Neural cell (in vitro differentiated cells): ENCODE data around the gene ACSS1. TPM values are rescaled to one million over a fixed set of nuclear protein-coding genes. Genes with fewer than 3 reads are reported as not detected.

Experiments
- H2AFZ ChIP-seq: fragments of 200-600, 300-800 bp; sonication (generic), shearing (Covaris generic); 2 replicates; pipeline ENCODE4 v1.6.0; 2014; ENCODE audit warnings: low read depth, mild to moderate bottlenecking, antibody characterized with exemption, low read length, moderate library complexity
- H3F3A ChIP-seq: fragments of 200-600 bp; shearing (Covaris generic); 2 replicates; pipeline ENCODE4 v1.6.1; 2016; ENCODE audit warnings: mild to moderate bottlenecking, moderate library complexity, mixed read lengths, antibody characterized with exemption, low read length; ENCODE audit not compliant: insufficient read depth, poor library complexity, severe bottlenecking
- H3K27ac ChIP-seq: fragments of 200-600, 300-800 bp; sonication (generic), shearing (Covaris generic); 2 replicates; pipeline ENCODE4 v1.5.1; 2014; ENCODE audit warnings: mild to moderate bottlenecking, low read length, moderate library complexity
- H3K27me3 ChIP-seq: fragments of 300-800, 200-600 bp; sonication (generic), shearing (Covaris generic); 2 replicates; pipeline ENCODE4 v1.6.0; 2014; ENCODE audit warnings: mild to moderate bottlenecking, low read depth, low read length, moderate library complexity; ENCODE audit not compliant: insufficient read depth
- H3K36me3 ChIP-seq: fragments of 300-800, 200-600 bp; sonication (generic), shearing (Covaris generic); 2 replicates; pipeline ENCODE4 v1.5.1; 2014; ENCODE audit warnings: mild to moderate bottlenecking, antibody characterized with exemption, low read length, moderate library complexity; ENCODE audit not compliant: insufficient read depth
- H3K4me2 ChIP-seq: fragments of 300-800, 200-600 bp; sonication (generic), shearing (Covaris generic); 2 replicates; pipeline ENCODE4 v1.6.0; 2014; ENCODE audit warnings: mild to moderate bottlenecking, low read length
- H3K4me3 ChIP-seq: fragments of 300-800, 200-600 bp; sonication (generic), shearing (Covaris generic); 2 replicates; pipeline ENCODE4 v1.5.1; 2014; ENCODE audit warnings: mild to moderate bottlenecking, low read length, moderate library complexity
- H3K79me2 ChIP-seq: fragments of 200-600 bp; shearing (Covaris generic); replicated peaks from 2 replicates; pipeline ENCODE4 v1.6.0; 2014; ENCODE audit warnings: mild to moderate bottlenecking, low read length, moderate library complexity; ENCODE audit not compliant: insufficient read depth
- H3K9ac ChIP-seq: fragments of 300-800, 200-600 bp; sonication (generic), shearing (Covaris generic); 2 replicates; pipeline ENCODE4 v1.6.1; 2016; ENCODE audit warnings: mild to moderate bottlenecking, low read length, mixed read lengths
- H3K9me2 ChIP-seq: fragments of 200-600 bp; shearing (Covaris generic); 2 replicates; pipeline ENCODE4 v1.6.1; 2016; ENCODE audit warnings: mild to moderate bottlenecking, low read length, mixed read lengths; ENCODE audit not compliant: insufficient read depth
- H3K9me3 ChIP-seq: fragments of 200-600, 300-800 bp; sonication (generic), shearing (Covaris generic); 2 replicates; pipeline ENCODE4 v1.6.1; 2016; ENCODE audit warnings: mild to moderate bottlenecking, mixed run types, low read length, moderate library complexity, mixed read lengths
- H4K20me1 ChIP-seq: fragments of 200-600 bp; shearing (Covaris generic); 2 replicates; pipeline ENCODE4 v1.6.1; 2016; ENCODE audit warnings: mild to moderate bottlenecking, mixed run types; ENCODE audit not compliant: insufficient read depth
- EP300 ChIP-seq: fragments of 450-650 bp; conservative IDR thresholded peaks from 2 replicates; pipeline ENCODE4 v1.6.1; 2014; ENCODE audit warnings: antibody characterized with exemption, mild to moderate bottlenecking, moderate library complexity; ENCODE audit not compliant: poor library complexity, severe bottlenecking
- EZH2 ChIP-seq: fragments of 200-600, 300-800 bp; shearing (Covaris generic), sonication (generic); IDR thresholded peaks from 2 replicates; pipeline ENCODE4 v1.6.1; 2014; ENCODE audit warnings: antibody characterized with exemption, low read length, borderline replicate concordance, mild to moderate bottlenecking; ENCODE audit not compliant: insufficient read depth, poor library complexity, severe bottlenecking
- MXI1 ChIP-seq: fragments of 450-650 bp; conservative IDR thresholded peaks from 2 replicates; pipeline ENCODE4 v1.6.1; 2014; ENCODE audit warnings: antibody characterized with exemption, mild to moderate bottlenecking; ENCODE audit not compliant: poor library complexity, severe bottlenecking
- POLR2AphosphoS5 ChIP-seq: IDR thresholded peaks from 2 replicates; pipeline ENCODE4 v1.6.1; 2012
- RAD21 ChIP-seq: fragments of 450-650 bp; conservative IDR thresholded peaks from 2 replicates; pipeline ENCODE4 v1.6.1; 2014; ENCODE audit warnings: antibody characterized with exemption, mild to moderate bottlenecking, moderate library complexity
- SMC3 ChIP-seq: fragments of 450-650 bp; conservative IDR thresholded peaks from 2 replicates; pipeline ENCODE4 v1.6.1; 2014; ENCODE audit warnings: antibody characterized with exemption, mild to moderate bottlenecking, moderate library complexity; ENCODE audit not compliant: poor library complexity
- TAF1 ChIP-seq: IDR thresholded peaks from 2 replicates; pipeline ENCODE4 v1.6.1; 2012; ENCODE audit warnings: low read depth
- polyA plus RNA-seq: library from polyadenylated mRNA; depleted of rRNA; stranded (reverse); fragments of >200 nt; gene quantifications from 2 replicates; pipeline ENCODE4 v1.2.3, GENCODE V29; 2014
- TF ChIP-seq, protein P1 (sequence below): fragments of 450-650 bp; IDR thresholded peaks from 2 replicates; pipeline ENCODE4 v1.5.1; 2014; ENCODE audit warnings: antibody characterized with exemption, mild to moderate bottlenecking, moderate library complexity; ENCODE audit not compliant: poor library complexity, severe bottlenecking
- TF ChIP-seq, protein P2 (sequence below): IDR thresholded peaks from 2 replicates; pipeline ENCODE4 v1.6.1; 2012; ENCODE audit warnings: borderline replicate concordance

The ACSS1 gene
- polyA plus RNA-seq, 1 donor from 2014 or later = not detected

DNA sequence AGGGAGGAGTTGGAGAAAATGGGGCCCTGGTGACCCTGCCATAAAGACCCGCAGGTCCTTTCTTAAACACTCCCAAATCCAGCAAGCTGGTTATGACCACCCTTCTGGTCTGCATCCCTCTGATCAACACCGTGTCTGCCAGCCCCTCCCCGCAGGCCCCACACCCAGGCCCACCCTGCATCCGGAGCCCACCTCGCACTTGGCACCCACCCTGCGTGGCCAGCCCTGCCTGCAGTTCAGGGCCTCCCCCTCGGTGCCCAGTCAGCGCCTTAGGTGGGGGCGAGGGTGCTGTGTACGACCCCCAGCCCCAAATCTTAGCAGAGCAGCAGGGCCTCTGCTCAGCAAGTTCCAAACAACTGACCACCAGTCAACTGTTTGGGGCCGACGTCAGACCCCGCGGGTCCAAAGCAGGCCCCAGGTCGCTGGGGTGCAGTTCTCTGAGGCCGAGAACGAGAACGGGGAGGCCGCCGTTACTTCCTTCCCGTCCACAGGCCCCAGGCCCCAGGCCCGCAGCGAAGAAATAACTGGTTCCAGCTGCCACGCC is 1.2 kb downstream of the ACSS1 start:
- Histone ChIP-seq H2AFZ (no peak overlapping the region), H4K20me1 (no peaks in the 10 kb centered on the region), H3K27ac (no peak overlapping the region), H3K4me3 (peak overlapping the region; percentile 68), H3K4me2 (no peak overlapping the region), H3F3A (no peaks in the 10 kb centered on the region), H3K79me2 (no peaks in the 10 kb centered on the region), H3K36me3 (no peaks in the 10 kb centered on the region), H3K27me3 (peaks cover 62% of the 10 kb centered on the region), H3K9me2 (no peaks in the 10 kb centered on the region), H3K9me3 (no peaks in the 10 kb centered on the region), H3K9ac (no peak overlapping the region)
- TF ChIP-seq SMC3 (no peak), RAD21 (no peak)

DNA sequence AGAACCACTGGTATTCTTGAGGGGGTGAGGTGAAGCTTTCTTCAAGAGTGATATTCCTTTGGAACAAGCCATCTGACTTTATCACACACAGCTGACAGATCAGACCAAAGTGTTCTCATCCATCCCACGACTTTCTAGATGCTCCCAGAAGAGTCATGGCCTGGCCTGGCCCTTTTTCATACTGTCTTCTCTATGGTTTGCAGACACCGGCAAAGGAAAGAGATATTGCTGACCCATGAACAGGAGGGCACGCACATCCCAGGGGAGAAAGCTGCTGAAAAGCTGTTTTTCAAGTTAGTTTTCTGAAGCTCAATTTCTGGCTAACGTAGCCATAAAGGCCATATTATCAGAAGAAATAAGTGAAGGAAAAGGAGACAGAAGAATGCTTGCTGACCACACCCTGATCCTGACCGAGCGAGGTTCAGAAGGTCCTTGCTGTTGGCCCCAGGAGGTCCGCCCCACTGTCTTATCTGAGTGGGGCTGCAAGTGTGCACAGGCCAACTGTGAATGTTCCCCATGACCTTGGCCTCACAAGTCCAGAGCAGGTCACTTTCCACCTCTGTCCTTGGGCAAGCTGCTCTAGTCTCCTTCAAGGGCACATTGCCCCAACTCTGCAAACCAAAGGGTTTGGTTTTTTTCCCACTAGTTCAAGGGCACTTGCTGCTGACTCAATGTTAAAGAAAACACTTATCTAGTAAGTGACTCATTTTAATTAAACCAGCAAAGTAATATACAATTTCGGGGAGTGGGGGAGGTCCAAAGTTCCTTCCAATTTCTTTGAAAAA is 2.0 kb downstream of the ACSS1 start:
- Histone ChIP-seq H3K9me3 (no peaks in the 10 kb centered on the region), H3K27me3 (peaks cover 54% of the 10 kb centered on the region), H3K9ac (no peak overlapping the region), H3K4me3 (no peak overlapping the region), H3K36me3 (no peaks in the 10 kb centered on the region), H3F3A (no peaks in the 10 kb centered on the region), H4K20me1 (no peaks in the 10 kb centered on the region), H3K9me2 (no peaks in the 10 kb centered on the region), H3K4me2 (no peak overlapping the region), H3K79me2 (no peaks in the 10 kb centered on the region), H3K27ac (no peak overlapping the region), H2AFZ (no peak overlapping the region)
- TF ChIP-seq, protein P1, sequence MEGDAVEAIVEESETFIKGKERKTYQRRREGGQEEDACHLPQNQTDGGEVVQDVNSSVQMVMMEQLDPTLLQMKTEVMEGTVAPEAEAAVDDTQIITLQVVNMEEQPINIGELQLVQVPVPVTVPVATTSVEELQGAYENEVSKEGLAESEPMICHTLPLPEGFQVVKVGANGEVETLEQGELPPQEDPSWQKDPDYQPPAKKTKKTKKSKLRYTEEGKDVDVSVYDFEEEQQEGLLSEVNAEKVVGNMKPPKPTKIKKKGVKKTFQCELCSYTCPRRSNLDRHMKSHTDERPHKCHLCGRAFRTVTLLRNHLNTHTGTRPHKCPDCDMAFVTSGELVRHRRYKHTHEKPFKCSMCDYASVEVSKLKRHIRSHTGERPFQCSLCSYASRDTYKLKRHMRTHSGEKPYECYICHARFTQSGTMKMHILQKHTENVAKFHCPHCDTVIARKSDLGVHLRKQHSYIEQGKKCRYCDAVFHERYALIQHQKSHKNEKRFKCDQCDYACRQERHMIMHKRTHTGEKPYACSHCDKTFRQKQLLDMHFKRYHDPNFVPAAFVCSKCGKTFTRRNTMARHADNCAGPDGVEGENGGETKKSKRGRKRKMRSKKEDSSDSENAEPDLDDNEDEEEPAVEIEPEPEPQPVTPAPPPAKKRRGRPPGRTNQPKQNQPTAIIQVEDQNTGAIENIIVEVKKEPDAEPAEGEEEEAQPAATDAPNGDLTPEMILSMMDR = no peak
- TF ChIP-seq MXI1 = no peak

DNA sequence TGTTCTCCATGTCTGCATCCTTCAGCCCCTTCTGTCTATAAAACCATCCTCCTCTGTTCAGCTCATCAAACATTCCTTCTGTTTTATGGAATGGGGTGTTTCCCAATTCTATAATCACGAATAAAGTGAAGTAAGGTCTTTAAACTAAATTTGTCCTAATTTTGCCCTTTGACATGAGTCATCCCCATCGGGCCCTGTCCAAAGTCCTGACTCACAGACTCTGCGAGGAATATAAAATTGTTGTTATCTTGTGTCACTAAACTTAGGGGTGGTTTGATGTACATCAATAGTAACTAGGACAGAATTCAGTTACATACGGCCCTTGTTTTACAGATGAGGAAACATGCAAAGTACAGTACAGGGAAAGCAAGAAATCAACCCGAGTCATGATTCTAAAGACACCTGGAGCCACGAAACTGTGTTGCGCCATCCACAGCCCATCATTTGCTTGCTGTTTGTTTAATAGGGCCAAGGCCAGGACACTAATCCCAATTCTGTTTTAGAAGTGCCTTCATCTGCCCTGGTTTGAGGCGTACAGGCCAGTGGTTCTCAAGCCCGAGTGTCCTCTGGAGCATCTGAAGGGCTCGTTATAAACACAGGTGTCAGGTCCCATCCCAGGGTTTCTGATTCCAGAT is 2.8 kb downstream of the ACSS1 start:
- H3K36me3 ChIP-seq = no peaks in the 10 kb centered on the region
- H3K4me3 ChIP-seq = no peak overlapping the region
- TF ChIP-seq TAF1 (no peak), RAD21 (no peak), SMC3 (no peak), MXI1 (no peak), POLR2AphosphoS5 (no peak), EZH2 (no peak), EP300 (no peak)
- TF ChIP-seq, protein P2, sequence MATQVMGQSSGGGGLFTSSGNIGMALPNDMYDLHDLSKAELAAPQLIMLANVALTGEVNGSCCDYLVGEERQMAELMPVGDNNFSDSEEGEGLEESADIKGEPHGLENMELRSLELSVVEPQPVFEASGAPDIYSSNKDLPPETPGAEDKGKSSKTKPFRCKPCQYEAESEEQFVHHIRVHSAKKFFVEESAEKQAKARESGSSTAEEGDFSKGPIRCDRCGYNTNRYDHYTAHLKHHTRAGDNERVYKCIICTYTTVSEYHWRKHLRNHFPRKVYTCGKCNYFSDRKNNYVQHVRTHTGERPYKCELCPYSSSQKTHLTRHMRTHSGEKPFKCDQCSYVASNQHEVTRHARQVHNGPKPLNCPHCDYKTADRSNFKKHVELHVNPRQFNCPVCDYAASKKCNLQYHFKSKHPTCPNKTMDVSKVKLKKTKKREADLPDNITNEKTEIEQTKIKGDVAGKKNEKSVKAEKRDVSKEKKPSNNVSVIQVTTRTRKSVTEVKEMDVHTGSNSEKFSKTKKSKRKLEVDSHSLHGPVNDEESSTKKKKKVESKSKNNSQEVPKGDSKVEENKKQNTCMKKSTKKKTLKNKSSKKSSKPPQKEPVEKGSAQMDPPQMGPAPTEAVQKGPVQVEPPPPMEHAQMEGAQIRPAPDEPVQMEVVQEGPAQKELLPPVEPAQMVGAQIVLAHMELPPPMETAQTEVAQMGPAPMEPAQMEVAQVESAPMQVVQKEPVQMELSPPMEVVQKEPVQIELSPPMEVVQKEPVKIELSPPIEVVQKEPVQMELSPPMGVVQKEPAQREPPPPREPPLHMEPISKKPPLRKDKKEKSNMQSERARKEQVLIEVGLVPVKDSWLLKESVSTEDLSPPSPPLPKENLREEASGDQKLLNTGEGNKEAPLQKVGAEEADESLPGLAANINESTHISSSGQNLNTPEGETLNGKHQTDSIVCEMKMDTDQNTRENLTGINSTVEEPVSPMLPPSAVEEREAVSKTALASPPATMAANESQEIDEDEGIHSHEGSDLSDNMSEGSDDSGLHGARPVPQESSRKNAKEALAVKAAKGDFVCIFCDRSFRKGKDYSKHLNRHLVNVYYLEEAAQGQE = no peak
- TF ChIP-seq, protein P1 = no peak
- no peaks in the 10 kb centered on the region for H3K9me3 ChIP-seq
- H3K79me2 ChIP-seq = no peaks in the 10 kb centered on the region
- H2AFZ ChIP-seq = no peak overlapping the region
- H3F3A ChIP-seq = no peaks in the 10 kb centered on the region
- H3K27me3 ChIP-seq = peaks cover 46% of the 10 kb centered on the region
- H3K27ac ChIP-seq = no peak overlapping the region
- no peak overlapping the region for H3K4me2 ChIP-seq
- H4K20me1 ChIP-seq = no peaks in the 10 kb centered on the region
- H3K9me2 ChIP-seq = no peaks in the 10 kb centered on the region
- H3K9ac ChIP-seq = no peak overlapping the region
